Vein endothelial cell (primary cell): ENCODE data around the gene TANC2. TPM values are rescaled to one million over a fixed set of nuclear protein-coding genes. Genes with fewer than 3 reads are reported as not detected.

Source experiments
- small RNA-seq: library from RNA; depleted of rRNA; stranded (forward); fragments of <200 nt; gene quantifications from one replicate; pipeline ENCODE3, GENCODE V24; 2012
- total RNA-seq: library from RNA; depleted of rRNA; stranded (reverse); fragments of >200 nt; gene quantifications from 2 replicates; pipeline ENCODE4 v1.2.3, GENCODE V29; 2012

The TANC2 gene
- 36.3 and 52.3 TPM in 2 replicates for total RNA-seq

DNA sequence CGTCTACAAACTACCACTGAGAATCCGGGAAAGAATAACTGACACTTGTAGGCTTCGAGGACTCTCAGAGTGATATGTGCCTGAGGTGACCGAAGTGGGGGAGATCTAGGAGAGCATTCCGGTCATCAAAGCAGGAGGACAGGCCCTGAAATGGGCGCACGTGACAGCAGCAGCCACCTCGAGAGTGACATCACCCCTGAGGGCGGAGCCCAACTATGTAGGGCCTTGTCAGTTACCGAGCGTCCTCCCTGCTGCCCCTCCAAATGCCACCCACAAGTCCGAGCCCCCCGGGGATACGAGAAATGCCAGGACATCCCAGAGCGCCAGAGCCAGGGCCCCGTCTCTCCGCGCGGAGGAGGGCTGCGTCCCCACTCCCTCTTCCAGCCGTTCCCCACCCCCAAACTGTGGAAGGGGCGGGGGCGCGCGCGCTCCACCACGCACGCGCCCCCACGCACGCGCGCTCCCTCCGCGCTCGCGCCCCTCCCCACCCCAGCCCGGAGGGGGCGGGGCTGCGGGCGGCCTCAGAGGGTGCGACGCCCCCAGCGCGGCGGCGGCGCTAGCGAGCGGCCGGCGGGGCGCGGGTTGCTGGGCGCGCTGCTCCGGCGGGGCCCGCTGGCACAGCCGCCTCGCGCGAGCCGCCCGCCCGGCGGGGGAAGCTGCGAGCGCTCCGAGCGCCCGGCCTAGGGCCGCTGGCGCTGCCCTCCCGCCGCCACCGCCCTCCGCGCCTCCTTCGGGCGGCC lies at the start of gene TANC2:
Gene TANC2 (plus strand): TSS at position 550 of the 740 bp plus-strand sequence. CDS start 43,325 bp downstream, outside the sequence.

Small RNAs within 50 kb of the gene (small RNA-seq; reads per million reads assigned to genes)
- gene MIR633, result not detected

Other genes with a start within 250 kb of the TANC2 start
- gene MARCHF10, start 157.9 kb upstream of the TANC2 start, total RNA-seq, result not detected in 2 replicates